Mesendoderm (in vitro differentiated cells): ENCODE measurements around the gene FAM13A.

ENCODE experiments used
- DNase-seq: peaks from one replicate; pipeline ENCODE4 v3.0.0; 2013
- H2AK5ac ChIP-seq: 2 replicates; pipeline ENCODE4 v1.6.1; 2013; ENCODE audit warnings: low read length, inconsistent platforms
- H2BK120ac ChIP-seq: 2 replicates; pipeline ENCODE4 v1.6.1; 2013; ENCODE audit warnings: low read depth, mild to moderate bottlenecking, low read length, moderate library complexity, mixed read lengths
- H2BK15ac ChIP-seq: replicated peaks from 2 replicates; pipeline ENCODE4 v1.6.1; 2013; ENCODE audit warnings: low read depth, mild to moderate bottlenecking, moderate library complexity
- H2BK5ac ChIP-seq: 2 replicates; pipeline ENCODE4 v1.6.1; 2013; ENCODE audit warnings: low read length, inconsistent platforms
- H3K18ac ChIP-seq: 2 replicates; pipeline ENCODE4 v1.6.1; 2013; ENCODE audit warnings: mild to moderate bottlenecking, low read length, mixed read lengths
- H3K23ac ChIP-seq: one replicate; pipeline ENCODE4 v1.6.1; 2013; ENCODE audit warnings: low read length
- H3K27ac ChIP-seq: 2 replicates; pipeline ENCODE4 v1.5.1; 2013; ENCODE audit warnings: low read depth, mild to moderate bottlenecking, inconsistent platforms, low read length, moderate library complexity
- H3K27me3 ChIP-seq: 2 replicates; pipeline ENCODE4 v1.6.1; 2013; ENCODE audit warnings: low read length, control low read depth, mild to moderate bottlenecking, inconsistent platforms; ENCODE audit not compliant: insufficient read depth, poor library complexity
- H3K36me3 ChIP-seq: 2 replicates; pipeline ENCODE4 v1.6.1; 2013; ENCODE audit warnings: low read length, inconsistent platforms; ENCODE audit not compliant: control insufficient read depth, insufficient read depth
- H3K4ac ChIP-seq: one replicate; pipeline ENCODE4 v1.6.1; 2013; ENCODE audit warnings: low read depth, mild to moderate bottlenecking, low read length, moderate library complexity
- H3K4me1 ChIP-seq: 2 replicates; pipeline ENCODE4 v1.6.1; 2013; ENCODE audit warnings: low read depth, low read length, inconsistent platforms; ENCODE audit not compliant: control insufficient read depth
- H3K4me2 ChIP-seq: 2 replicates; pipeline ENCODE4 v1.6.1; 2013; ENCODE audit warnings: low read length
- H3K4me3 ChIP-seq: 2 replicates; pipeline ENCODE4 v1.5.1; 2013; ENCODE audit warnings: mild to moderate bottlenecking, low read length
- H3K56ac ChIP-seq: one replicate; pipeline ENCODE4 v1.6.1; 2013; ENCODE audit warnings: low read length
- H3K79me1 ChIP-seq: 2 replicates; pipeline ENCODE4 v1.6.1; 2013; ENCODE audit warnings: low read length, inconsistent platforms
- H3K79me2 ChIP-seq: 2 replicates; pipeline ENCODE4 v1.6.1; 2013; ENCODE audit warnings: mild to moderate bottlenecking, low read length; ENCODE audit not compliant: control insufficient read depth, insufficient read depth
- H3K9ac ChIP-seq: 2 replicates; pipeline ENCODE4 v1.6.1; 2013; ENCODE audit warnings: low read length, inconsistent platforms
- H4K5ac ChIP-seq: one replicate; pipeline ENCODE4 v1.6.1; 2013; ENCODE audit warnings: low read length
- H4K8ac ChIP-seq: one replicate; pipeline ENCODE4 v1.6.1; 2013; ENCODE audit warnings: low read depth, mild to moderate bottlenecking, control low read depth, low read length, moderate library complexity
- WGBS: extraction: QIAGEN DNeasy Blood & Tissue Kit; methylation state at CpG from one replicate; pipeline ENCODE4 v1.1.7; 2013; ENCODE audit warnings: low lambda C conversion rate, missing lambda C conversion rate; ENCODE audit not compliant: insufficient coverage; ENCODE audit errors: extremely low coverage; 5-methylcytosine and 5-hydroxymethylcytosine counted together

Gene FAM13A

GRCh38 chr4:88843067-88843685, 213.8 kb downstream of the FAM13A start:
- Histone ChIP-seq H3K27me3 (no peaks in the 10 kb centered on the region), H3K36me3 (no peaks in the 10 kb centered on the region), H3K79me2 (no peaks in the 10 kb centered on the region), H3K56ac (no peak overlapping the region), H3K4me2 (no peak overlapping the region), H3K9ac (no peak overlapping the region), H3K4me1 (no peaks in the 10 kb centered on the region), H2AK5ac (no peak overlapping the region), H3K27ac (no peak overlapping the region), H3K4ac (no peak overlapping the region), H2BK15ac (no peak overlapping the region), H3K18ac (no peak overlapping the region), H3K79me1 (no peaks in the 10 kb centered on the region), H4K5ac (no peak overlapping the region), H2BK120ac (no peak overlapping the region), H3K4me3 (no peak overlapping the region), H4K8ac (no peak overlapping the region), H3K23ac (no peak overlapping the region), H2BK5ac (no peak overlapping the region)
- DNase-seq: no peak
- WGBS: no CpG with 5 or more reads among the region's 8 CpGs

DNA sequence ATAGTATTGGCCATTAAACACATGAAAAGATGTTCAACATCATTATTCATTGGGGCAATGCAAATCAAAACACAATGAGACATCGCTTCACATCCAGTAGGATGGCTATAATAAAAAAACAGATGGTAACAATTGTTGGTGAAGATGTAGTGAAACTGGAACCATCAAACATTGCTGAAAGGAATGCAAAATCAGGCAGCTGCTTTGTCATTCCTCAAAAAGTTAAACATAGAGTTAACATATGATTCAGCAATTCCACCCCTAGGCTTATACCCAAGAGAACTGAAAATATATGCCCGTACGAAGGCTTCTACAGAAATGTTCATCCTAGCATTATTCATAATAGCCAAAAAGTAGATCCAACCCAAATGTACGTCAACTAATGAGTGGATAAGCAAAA, 215.3 kb downstream of the FAM13A start:
- Histone ChIP-seq H3K79me2 (no peaks in the 10 kb centered on the region), H4K8ac (no peak overlapping the region), H3K9ac (no peak overlapping the region), H2BK15ac (no peak overlapping the region), H4K5ac (no peak overlapping the region), H3K27ac (no peak overlapping the region), H2BK5ac (no peak overlapping the region), H2BK120ac (no peak overlapping the region), H3K18ac (no peak overlapping the region), H3K56ac (no peak overlapping the region), H3K36me3 (no peaks in the 10 kb centered on the region), H3K79me1 (no peaks in the 10 kb centered on the region), H3K4me3 (no peak overlapping the region), H3K4me2 (no peak overlapping the region), H2AK5ac (no peak overlapping the region), H3K4ac (no peak overlapping the region), H3K4me1 (no peaks in the 10 kb centered on the region), H3K23ac (no peak overlapping the region), H3K27me3 (no peaks in the 10 kb centered on the region)
- WGBS: no CpG with 5 or more reads among the region's 4 CpGs
- no peak for DNase-seq

DNA sequence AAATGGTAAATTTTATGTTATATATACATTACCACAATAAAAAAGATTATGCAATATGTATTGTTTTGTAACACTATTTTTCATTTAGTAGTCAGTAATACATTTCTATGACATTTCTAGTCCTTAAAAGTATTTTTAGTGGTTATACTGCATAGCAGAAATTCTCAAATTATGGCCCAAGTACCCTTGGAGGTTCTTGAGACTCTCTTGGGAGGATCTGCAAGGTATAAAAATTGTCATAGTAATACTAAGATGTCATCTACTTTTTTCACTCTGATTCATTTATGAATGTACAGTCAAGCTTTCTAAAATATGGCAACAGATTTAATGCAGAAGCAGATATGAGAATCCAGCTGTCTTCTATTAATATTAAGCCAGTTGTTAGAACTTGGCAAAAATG, 220.8 kb downstream of the FAM13A start:
- Histone ChIP-seq H2AK5ac (no peak overlapping the region), H3K4me1 (no peaks in the 10 kb centered on the region), H3K4me2 (no peak overlapping the region), H3K56ac (no peak overlapping the region), H3K27me3 (no peaks in the 10 kb centered on the region), H3K4me3 (no peak overlapping the region), H2BK15ac (no peak overlapping the region), H4K8ac (no peak overlapping the region), H3K18ac (no peak overlapping the region), H3K36me3 (no peaks in the 10 kb centered on the region), H3K27ac (no peak overlapping the region), H3K4ac (no peak overlapping the region), H3K79me2 (no peaks in the 10 kb centered on the region), H2BK5ac (no peak overlapping the region), H3K9ac (no peak overlapping the region), H3K79me1 (no peaks in the 10 kb centered on the region), H2BK120ac (no peak overlapping the region), H3K23ac (no peak overlapping the region), H4K5ac (no peak overlapping the region)
- no peak for DNase-seq

- H3K4me2 ChIP-seq: no peak overlapping the region
- WGBS: no CpG with 5 or more reads among the region's 4 CpGs
- H3K56ac ChIP-seq: no peak overlapping the region
- no peak overlapping the region for H2BK5ac ChIP-seq
- no peak overlapping the region for H3K4me3 ChIP-seq
- H3K4ac ChIP-seq: no peak overlapping the region
- no peak for DNase-seq
- no peaks in the 10 kb centered on the region for H3K79me2 ChIP-seq
- H3K79me1 ChIP-seq: no peaks in the 10 kb centered on the region
- H3K27me3 ChIP-seq: no peaks in the 10 kb centered on the region
- H4K8ac ChIP-seq: no peak overlapping the region
- H2BK120ac ChIP-seq: no peak overlapping the region
- no peak overlapping the region for H3K23ac ChIP-seq
- H3K18ac ChIP-seq: no peak overlapping the region
- H3K36me3 ChIP-seq: no peaks in the 10 kb centered on the region
- no peak overlapping the region for H2AK5ac ChIP-seq
- H4K5ac ChIP-seq: no peak overlapping the region
- H3K9ac ChIP-seq: no peak overlapping the region
- no peaks in the 10 kb centered on the region for H3K4me1 ChIP-seq
- no peak overlapping the region for H3K27ac ChIP-seq
- no peak overlapping the region for H2BK15ac ChIP-seq
Measured at GRCh38 chr4:88831031-88831430, 226.0 kb downstream of the FAM13A start.

DNA sequence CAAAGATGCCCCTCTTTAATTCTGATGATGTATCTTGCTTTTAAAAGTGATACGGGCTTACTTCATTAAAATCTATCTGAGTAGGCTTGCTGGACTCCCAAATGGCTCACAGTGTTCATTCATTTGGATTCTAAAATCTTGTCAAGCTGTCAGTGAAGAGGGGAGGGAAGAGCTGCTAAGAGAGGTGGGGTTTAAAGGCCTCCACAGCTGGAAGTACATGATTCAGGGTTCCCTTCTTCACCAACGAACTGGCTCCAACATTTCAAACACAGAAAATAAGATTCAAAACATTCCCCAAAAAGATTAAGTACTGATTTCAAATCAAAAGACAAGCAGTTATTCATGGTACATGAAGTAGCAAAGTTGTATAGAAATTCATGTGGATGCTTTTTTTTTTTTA, 226.4 kb downstream of the FAM13A start:
- Histone ChIP-seq H3K27ac (no peak overlapping the region), H3K9ac (no peak overlapping the region), H3K4me1 (no peaks in the 10 kb centered on the region), H2BK15ac (no peak overlapping the region), H4K8ac (no peak overlapping the region), H3K4me2 (no peak overlapping the region), H2BK5ac (no peak overlapping the region), H2BK120ac (no peak overlapping the region), H3K79me2 (no peaks in the 10 kb centered on the region), H2AK5ac (no peak overlapping the region), H4K5ac (no peak overlapping the region), H3K23ac (no peak overlapping the region), H3K56ac (no peak overlapping the region), H3K79me1 (no peaks in the 10 kb centered on the region), H3K27me3 (no peaks in the 10 kb centered on the region), H3K18ac (no peak overlapping the region), H3K4me3 (no peak overlapping the region), H3K4ac (no peak overlapping the region), H3K36me3 (no peaks in the 10 kb centered on the region)
- no CpG with 5 or more reads among the region's 2 CpGs for WGBS
- no peak for DNase-seq

GRCh38 chr4:88828842-88829571, 228.0 kb downstream of the FAM13A start:
- Histone ChIP-seq H3K79me1 (no peaks in the 10 kb centered on the region), H3K56ac (no peak overlapping the region), H3K79me2 (no peaks in the 10 kb centered on the region), H3K4me2 (no peak overlapping the region), H3K23ac (no peak overlapping the region), H2BK120ac (no peak overlapping the region), H3K4me3 (no peak overlapping the region), H3K4ac (no peak overlapping the region), H4K8ac (no peak overlapping the region), H2AK5ac (no peak overlapping the region), H2BK5ac (no peak overlapping the region), H3K27me3 (no peaks in the 10 kb centered on the region), H4K5ac (no peak overlapping the region), H2BK15ac (no peak overlapping the region), H3K18ac (no peak overlapping the region), H3K27ac (no peak overlapping the region), H3K4me1 (no peaks in the 10 kb centered on the region), H3K36me3 (no peaks in the 10 kb centered on the region), H3K9ac (no peak overlapping the region)
- no CpG with 5 or more reads among the region's 1 CpG for WGBS
- DNase-seq: no peak
